ENCODE results near the gene ZC2HC1B. TPM values are rescaled to one million over a fixed set of nuclear protein-coding genes. Genes with fewer than 3 reads are reported as not detected.

The ZC2HC1B gene
- total and polyA plus RNA-seq, 11 donors: 0.25 TPM; not detected in 10

DNA sequence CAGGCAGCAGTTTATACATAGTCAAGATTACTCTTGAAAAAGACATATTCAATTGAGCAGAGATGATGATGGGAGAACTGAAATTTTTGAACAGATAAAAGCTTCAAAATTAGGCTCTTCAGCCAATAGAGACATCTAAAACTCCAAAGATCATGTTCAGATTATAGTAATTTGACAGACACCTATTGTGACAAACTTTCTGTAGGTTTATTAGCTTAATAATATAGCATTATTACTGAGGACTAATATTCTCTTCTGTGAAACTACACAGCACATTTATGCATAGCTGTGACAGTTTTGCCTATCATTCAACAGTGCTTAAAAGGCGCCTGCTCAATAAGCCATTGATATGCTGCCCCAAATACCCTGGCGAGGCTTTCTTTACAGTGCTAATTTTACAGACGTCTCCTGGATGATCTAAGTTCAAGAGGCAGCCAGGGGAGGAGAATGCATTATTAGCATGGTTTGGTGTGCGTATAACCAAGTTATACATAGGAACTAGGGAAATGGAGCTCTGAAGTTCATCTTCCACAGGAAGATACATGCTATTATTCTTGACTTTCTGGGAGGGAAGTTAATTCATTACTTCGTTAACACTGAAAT lies 122.3 kb downstream of the ZC2HC1B start:
- Histone ChIP-seq H3K27me3 (no peaks in the 10 kb centered on the region), H3K9me3 (peaks cover 0 to 6% (median 0%) of the 10 kb centered on the region in 12 donors), H3K4me3 (no peak overlapping the region), H3K4me1 (no peaks in the 10 kb centered on the region), H3K36me3 (no peaks in the 10 kb centered on the region), H3K27ac (no peak overlapping the region)
- ATAC-seq (no peak), DNase-seq (no peak)
- intact Hi-C loops (cut with DNase I): no loop called here
- 62 to 68% (median 62%) methylated on average over 5 of the region's 5 CpGs for WGBS, 4 donors
- no peak for TF ChIP-seq POLR2A (IDR thresholded peaks at IDR 0.05)
- TF ChIP-seq, protein P1, sequence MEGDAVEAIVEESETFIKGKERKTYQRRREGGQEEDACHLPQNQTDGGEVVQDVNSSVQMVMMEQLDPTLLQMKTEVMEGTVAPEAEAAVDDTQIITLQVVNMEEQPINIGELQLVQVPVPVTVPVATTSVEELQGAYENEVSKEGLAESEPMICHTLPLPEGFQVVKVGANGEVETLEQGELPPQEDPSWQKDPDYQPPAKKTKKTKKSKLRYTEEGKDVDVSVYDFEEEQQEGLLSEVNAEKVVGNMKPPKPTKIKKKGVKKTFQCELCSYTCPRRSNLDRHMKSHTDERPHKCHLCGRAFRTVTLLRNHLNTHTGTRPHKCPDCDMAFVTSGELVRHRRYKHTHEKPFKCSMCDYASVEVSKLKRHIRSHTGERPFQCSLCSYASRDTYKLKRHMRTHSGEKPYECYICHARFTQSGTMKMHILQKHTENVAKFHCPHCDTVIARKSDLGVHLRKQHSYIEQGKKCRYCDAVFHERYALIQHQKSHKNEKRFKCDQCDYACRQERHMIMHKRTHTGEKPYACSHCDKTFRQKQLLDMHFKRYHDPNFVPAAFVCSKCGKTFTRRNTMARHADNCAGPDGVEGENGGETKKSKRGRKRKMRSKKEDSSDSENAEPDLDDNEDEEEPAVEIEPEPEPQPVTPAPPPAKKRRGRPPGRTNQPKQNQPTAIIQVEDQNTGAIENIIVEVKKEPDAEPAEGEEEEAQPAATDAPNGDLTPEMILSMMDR (IDR thresholded peaks at IDR 0.05): no peak

Other genes with a start within 250 kb of the ZC2HC1B start
- 100 to 1,000 TPM in 1 of 9 donors, 10 to 100 TPM in 8; 47.8 to 101 (median 68.3) TPM for gene PHACTR2, start 186.5 kb upstream of the ZC2HC1B start, total RNA-seq
- 10 to 100 TPM; 10.2 to 17.9 TPM for gene PHACTR2, start 186.5 kb upstream of the ZC2HC1B start, polyA plus RNA-seq
- gene LTV1, start 21.1 kb upstream of the ZC2HC1B start, total RNA-seq: 10 to 100 TPM in 8 of 9 donors, 1 to 10 TPM in 1; 9.8 to 16.5 (median 12.9) TPM
- 10 to 100 TPM; 10.0 to 28.9 TPM for gene LTV1, start 21.1 kb upstream of the ZC2HC1B start, polyA plus RNA-seq
- gene PLAGL1, start 143.8 kb downstream of the ZC2HC1B start, total RNA-seq: 10 to 100 TPM in 5 of 9 donors, 1 to 10 TPM in 4; 6.6 to 27.3 (median 10.0) TPM
- 1 to 10 TPM; 7.7 to 9.5 TPM for gene PLAGL1, start 143.8 kb downstream of the ZC2HC1B start, polyA plus RNA-seq
- 100 to 1,000 TPM in 8 of 9 donors, 10 to 100 TPM in 1; 99.5 to 240 (median 124) TPM for gene SF3B5, start 231.1 kb downstream of the ZC2HC1B start, total RNA-seq
- gene SF3B5, start 231.1 kb downstream of the ZC2HC1B start, polyA plus RNA-seq: 100 to 1,000 TPM; 150 to 281 TPM